Measurements from ENCODE around the gene NEGR1. TPM values are rescaled to one million over a fixed set of nuclear protein-coding genes. Genes with fewer than 3 reads are reported as not detected.

NEGR1 gene
- total and polyA plus RNA-seq, 2 donors (not counting 3 experiments of a cell fraction or from before 2014, with no cell fraction given), result 6.8 to 21.8 TPM

GRCh38 chr1:72119491-72119890, 162.8 kb downstream of the NEGR1 start:
- FAIRE-seq (no peak), DNase-seq (ENCODE audit: low read depth, low spot score) (no peak)
- H3K27ac ChIP-seq (ENCODE audit: insufficient read depth, low read depth, low read length), result no peak overlapping the region
- TF ChIP-seq JUN (IDR thresholded peaks at IDR 0.05; ENCODE audit: borderline replicate concordance, insufficient read depth, insufficient read length, low read depth) (no peak), MAX (IDR thresholded peaks at IDR 0.05; ENCODE audit: insufficient read depth, insufficient read length) (no peak), POLR2AphosphoS5 (IDR thresholded peaks at IDR 0.05; ENCODE audit: insufficient read depth, low read depth, low read length) (no peak), GATA2 (IDR thresholded peaks at IDR 0.05; ENCODE audit: insufficient read depth, insufficient read length, low read depth, low read length) (no peak), POLR2A (IDR thresholded peaks at IDR 0.05; ENCODE audit: low read depth, low read length) (no peak), FOS (IDR thresholded peaks at IDR 0.05; ENCODE audit: borderline replicate concordance, insufficient read depth, low read length) (no peak), EZH2 (IDR thresholded peaks at IDR 0.05; ENCODE audit: borderline replicate concordance, low read depth, low read length, severe bottlenecking) (no peak), CTCF (IDR thresholded peaks at IDR 0.05; ENCODE audit: extremely low read depth in 1 of 2, insufficient read depth in 1 of 2, low read depth in 1 of 2, low read length in 2 of 2) (no peak)
- no peaks in the 10 kb centered on the region for H3K27me3 ChIP-seq (ENCODE audit: control insufficient read depth in 2 of 2, insufficient read depth in 2 of 2, low read length in 2 of 2)
- POLR2A ChIA-PET, result no interaction called here
- H2AFZ ChIP-seq (ENCODE audit: low read depth, low read length), result no peak overlapping the region
- dilution Hi-C loops (cut with MboI; ENCODE audit: extremely low pct_ligation_motif_present, low sequenced_read_pairs), result no loop called here
- peaks cover 3% of the 10 kb centered on the region for H3K4me1 ChIP-seq (ENCODE audit: control insufficient read depth, extremely low read depth, insufficient read depth, low read length)
- H3K4me3 ChIP-seq (replicated peaks in 1 of 3; ENCODE audit: insufficient read depth in 1 of 3, low read depth in 1 of 3, low read length in 3 of 3), result no peak overlapping the region
- CTCF ChIA-PET, result interaction anchor here (1.4 kb wide), 1 partner anchor 12 kb away, joined by 3 read pairs; no protein-coding TSS in a partner anchor
- H3K4me2 ChIP-seq (ENCODE audit: insufficient read depth, low read length), result no peak overlapping the region
- H3K9ac ChIP-seq (replicated peaks; ENCODE audit: extremely low read depth, insufficient read depth, low read length), result no peak overlapping the region
- no peaks in the 10 kb centered on the region for H3K9me1 ChIP-seq (replicated peaks; ENCODE audit: control insufficient read depth, extremely low read depth, insufficient read depth, low read length)
- intact Hi-C loops (cut with micrococcal nuclease), result no loop called here
- BruUV-seq (replicated peaks), result no TSS peak
- no peaks in the 10 kb centered on the region for H4K20me1 ChIP-seq (replicated peaks; ENCODE audit: control insufficient read depth, extremely low read depth, insufficient read depth, low read length)
- no peaks in the 10 kb centered on the region for H3K79me2 ChIP-seq (ENCODE audit: control insufficient read depth, insufficient read depth, low read length)
- H3K9me3 ChIP-seq (replicated peaks; ENCODE audit: control insufficient read depth, insufficient read depth, low read length), result no peaks in the 10 kb centered on the region
- H3K36me3 ChIP-seq (ENCODE audit: control insufficient read depth in 2 of 2, extremely low read depth in 1 of 2, insufficient read depth in 2 of 2, low read length in 2 of 2), result no peaks in the 10 kb centered on the region
